Measurements from ENCODE around the gene ICAM3.
"Not testable (repeated sequence)": the region's sequence is repeated elsewhere in the genome, so short reads cannot be mapped to it uniquely, and the experiment has no call there.

The ICAM3 gene

GRCh38 chr19:10339380-10339960 is at the start of gene ICAM3:
Gene ICAM3, minus strand, starts transcription at chr19:10339624. Its CDS starts 10 bp downstream, at chr19:10339614.
- DNase-seq (ENCODE audit: low read depth) = no peak

- peak; percentile 47 for DNase-seq (ENCODE audit: low read depth)
Observed at GRCh38 chr19:10388957-10389356, 49.5 kb upstream of the ICAM3 start.

- no peak for DNase-seq (ENCODE audit: low read depth)
Observed at GRCh38 chr19:10384580-10384979, 45.2 kb upstream of the ICAM3 start.

- DNase-seq (ENCODE audit: low read depth) = not testable (repeated sequence)
Observed at GRCh38 chr19:10383223-10383499, 43.7 kb upstream of the ICAM3 start.

- DNase-seq (ENCODE audit: low read depth) = peak; percentile 92
Observed at GRCh38 chr19:10380313-10381102, 41.1 kb upstream of the ICAM3 start, which contains the start of gene TYK2. Gene TYK2, minus strand, starts transcription at chr19:10380572. Its CDS starts 2,166 bp downstream, at chr19:10378406.

- DNase-seq (ENCODE audit: low read depth) = no peak
Observed at GRCh38 chr19:10379880-10380312, 40.5 kb upstream of the ICAM3 start.

GRCh38 chr19:10378124-10378523 is 38.7 kb upstream of the ICAM3 start:
- DNase-seq (ENCODE audit: low read depth) = no peak

- not testable (repeated sequence) for DNase-seq (ENCODE audit: low read depth)
Observed at GRCh38 chr19:10377140-10377640, 37.8 kb upstream of the ICAM3 start.

GRCh38 chr19:10374931-10375330 is 35.5 kb upstream of the ICAM3 start:
- no peak for DNase-seq (ENCODE audit: low read depth)

GRCh38 chr19:10372690-10373089 is 33.3 kb upstream of the ICAM3 start:
- no peak for DNase-seq (ENCODE audit: low read depth)

GRCh38 chr19:10368101-10368803 is 28.8 kb upstream of the ICAM3 start:
- DNase-seq (ENCODE audit: low read depth) = no peak

GRCh38 chr19:10366950-10367512 is 27.6 kb upstream of the ICAM3 start:
- not testable (repeated sequence) for DNase-seq (ENCODE audit: low read depth)

GRCh38 chr19:10365518-10365917 is 26.1 kb upstream of the ICAM3 start:
- DNase-seq (ENCODE audit: low read depth) = no peak

- DNase-seq (ENCODE audit: low read depth) = no peak
Observed at GRCh38 chr19:10364644-10365043, 25.2 kb upstream of the ICAM3 start.

- no peak for DNase-seq (ENCODE audit: low read depth)
Observed at GRCh38 chr19:10363789-10364281, 24.4 kb upstream of the ICAM3 start.

- DNase-seq (ENCODE audit: low read depth) = no peak
Observed at GRCh38 chr19:10362259-10362658, 22.8 kb upstream of the ICAM3 start.

- no peak for DNase-seq (ENCODE audit: low read depth)
Observed at GRCh38 chr19:10361569-10362011, 22.2 kb upstream of the ICAM3 start.

GRCh38 chr19:10356431-10356830 is 17.0 kb upstream of the ICAM3 start:
- DNase-seq (ENCODE audit: low read depth) = no peak

- no peak for DNase-seq (ENCODE audit: low read depth)
Observed at GRCh38 chr19:10353793-10354391, 14.5 kb upstream of the ICAM3 start.

GRCh38 chr19:10352764-10353671 is 13.6 kb upstream of the ICAM3 start:
- no peak for DNase-seq (ENCODE audit: low read depth)

- no peak for DNase-seq (ENCODE audit: low read depth)
Observed at GRCh38 chr19:10346509-10346908, 7.1 kb upstream of the ICAM3 start.

All from T-helper 22 cell (primary cell).